C4-2B (cell line): ENCODE results near the gene KDM6A.
"Not testable (repeated sequence)": the region's sequence is repeated elsewhere in the genome, so short reads cannot be mapped to it uniquely, and the experiment has no call there.

Experiments used
- H3K27ac ChIP-seq: fragments of 450-650 bp; 2 replicates; pipeline ENCODE4 v1.5.1; 2017
- ZFX ChIP-seq: fragments of 450-650 bp; IDR thresholded peaks from 2 replicates; pipeline ENCODE4 v1.6.1; 2017
- TF ChIP-seq, protein P1 (sequence below): fragments of 450-650 bp; conservative IDR thresholded peaks from 2 replicates; pipeline ENCODE4 v1.5.1; 2017; ENCODE audit warnings: mild to moderate bottlenecking

KDM6A gene

GRCh38 chrX:45134775-45135174 lies 261.8 kb downstream of the KDM6A start:
- TF ChIP-seq ZFX, result no peak
- TF ChIP-seq, protein P1, sequence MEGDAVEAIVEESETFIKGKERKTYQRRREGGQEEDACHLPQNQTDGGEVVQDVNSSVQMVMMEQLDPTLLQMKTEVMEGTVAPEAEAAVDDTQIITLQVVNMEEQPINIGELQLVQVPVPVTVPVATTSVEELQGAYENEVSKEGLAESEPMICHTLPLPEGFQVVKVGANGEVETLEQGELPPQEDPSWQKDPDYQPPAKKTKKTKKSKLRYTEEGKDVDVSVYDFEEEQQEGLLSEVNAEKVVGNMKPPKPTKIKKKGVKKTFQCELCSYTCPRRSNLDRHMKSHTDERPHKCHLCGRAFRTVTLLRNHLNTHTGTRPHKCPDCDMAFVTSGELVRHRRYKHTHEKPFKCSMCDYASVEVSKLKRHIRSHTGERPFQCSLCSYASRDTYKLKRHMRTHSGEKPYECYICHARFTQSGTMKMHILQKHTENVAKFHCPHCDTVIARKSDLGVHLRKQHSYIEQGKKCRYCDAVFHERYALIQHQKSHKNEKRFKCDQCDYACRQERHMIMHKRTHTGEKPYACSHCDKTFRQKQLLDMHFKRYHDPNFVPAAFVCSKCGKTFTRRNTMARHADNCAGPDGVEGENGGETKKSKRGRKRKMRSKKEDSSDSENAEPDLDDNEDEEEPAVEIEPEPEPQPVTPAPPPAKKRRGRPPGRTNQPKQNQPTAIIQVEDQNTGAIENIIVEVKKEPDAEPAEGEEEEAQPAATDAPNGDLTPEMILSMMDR, result no peak

DNA sequence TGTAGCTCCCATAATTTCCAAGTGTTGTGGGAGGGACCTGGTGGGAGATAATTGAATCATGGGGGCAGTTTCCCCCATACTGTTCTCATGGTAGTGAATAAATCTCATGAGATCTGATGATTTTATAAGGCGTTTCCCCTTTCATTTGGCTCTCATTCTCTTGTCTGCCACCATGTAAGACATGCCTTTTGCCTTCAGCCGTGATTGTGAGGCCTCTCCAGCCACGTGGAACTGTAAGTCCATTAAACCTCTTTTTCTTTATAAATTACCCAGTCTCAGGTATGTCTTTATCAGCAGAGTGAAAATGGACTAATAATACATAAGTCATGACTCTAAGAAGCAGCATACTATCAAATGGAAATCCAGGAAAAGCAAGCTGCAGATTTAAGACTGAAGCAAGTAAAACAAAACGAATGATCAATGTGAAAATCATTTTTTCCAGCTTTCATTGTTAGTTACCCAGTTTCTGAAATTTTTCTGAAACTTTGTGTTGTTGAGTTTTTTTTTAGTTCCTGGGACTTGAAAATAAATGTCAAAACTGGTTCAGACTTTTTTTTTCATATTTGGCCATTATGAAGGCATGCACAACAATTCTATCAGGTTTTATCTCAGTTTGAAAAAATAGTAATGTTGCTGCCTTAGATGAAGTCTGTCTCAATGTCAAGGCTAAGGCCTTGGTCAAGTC lies 262.5 kb downstream of the KDM6A start:
- not testable (repeated sequence) for H3K27ac ChIP-seq

More at GRCh38 chrX:45134775-45135174, 261.8 kb downstream of the KDM6A start:
- H3K27ac ChIP-seq, result no peak overlapping the region

DNA sequence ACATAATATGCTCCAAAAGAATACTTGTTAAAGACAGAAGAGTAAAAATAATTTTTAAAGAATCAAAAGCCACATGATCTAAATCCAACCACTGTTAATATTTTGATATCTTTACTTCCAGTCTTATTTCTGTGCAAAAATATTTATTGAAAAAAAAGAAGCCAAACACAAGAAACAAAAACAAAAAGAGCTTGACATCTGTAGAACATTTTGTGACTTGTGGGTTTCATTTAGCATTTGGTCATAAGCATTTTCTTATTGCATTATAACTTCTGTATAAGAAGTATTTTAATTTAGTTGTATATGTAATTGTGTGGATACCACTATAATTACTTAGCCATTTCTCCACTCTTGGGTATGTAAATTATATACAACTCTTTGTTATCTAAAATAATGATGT lies 264.5 kb downstream of the KDM6A start:
- no peak overlapping the region for H3K27ac ChIP-seq
- TF ChIP-seq ZFX, result no peak
- TF ChIP-seq, protein P1, result no peak

- no peak overlapping the region for H3K27ac ChIP-seq
- no peak for TF ChIP-seq ZFX
- TF ChIP-seq, protein P1, result no peak
Observed at GRCh38 chrX:45138525-45138924, 265.5 kb downstream of the KDM6A start.

GRCh38 chrX:45140812-45141211 lies 267.8 kb downstream of the KDM6A start:
- H3K27ac ChIP-seq, result no peak overlapping the region
- TF ChIP-seq, protein P1, result no peak
- no peak for TF ChIP-seq ZFX

- H3K27ac ChIP-seq, result no peak overlapping the region
- TF ChIP-seq, protein P1, result no peak
- TF ChIP-seq ZFX, result no peak
Observed at GRCh38 chrX:45142185-45142584, 269.2 kb downstream of the KDM6A start.

GRCh38 chrX:45143455-45143854 lies 270.5 kb downstream of the KDM6A start:
- no peak overlapping the region for H3K27ac ChIP-seq
- TF ChIP-seq, protein P1, result no peak
- TF ChIP-seq ZFX, result no peak

GRCh38 chrX:45145492-45146215 lies 272.7 kb downstream of the KDM6A start:
- no peak overlapping the region for H3K27ac ChIP-seq
- TF ChIP-seq, protein P1, result no peak
- TF ChIP-seq ZFX, result no peak
